ENCODE data around the gene ARIH1. TPM values are rescaled to one million over a fixed set of nuclear protein-coding genes. Genes with fewer than 3 reads are reported as not detected.

ARIH1 gene
- polyA plus RNA-seq, 3 donors, result 13.0 to 31.7 (median 25.0) TPM

DNA sequence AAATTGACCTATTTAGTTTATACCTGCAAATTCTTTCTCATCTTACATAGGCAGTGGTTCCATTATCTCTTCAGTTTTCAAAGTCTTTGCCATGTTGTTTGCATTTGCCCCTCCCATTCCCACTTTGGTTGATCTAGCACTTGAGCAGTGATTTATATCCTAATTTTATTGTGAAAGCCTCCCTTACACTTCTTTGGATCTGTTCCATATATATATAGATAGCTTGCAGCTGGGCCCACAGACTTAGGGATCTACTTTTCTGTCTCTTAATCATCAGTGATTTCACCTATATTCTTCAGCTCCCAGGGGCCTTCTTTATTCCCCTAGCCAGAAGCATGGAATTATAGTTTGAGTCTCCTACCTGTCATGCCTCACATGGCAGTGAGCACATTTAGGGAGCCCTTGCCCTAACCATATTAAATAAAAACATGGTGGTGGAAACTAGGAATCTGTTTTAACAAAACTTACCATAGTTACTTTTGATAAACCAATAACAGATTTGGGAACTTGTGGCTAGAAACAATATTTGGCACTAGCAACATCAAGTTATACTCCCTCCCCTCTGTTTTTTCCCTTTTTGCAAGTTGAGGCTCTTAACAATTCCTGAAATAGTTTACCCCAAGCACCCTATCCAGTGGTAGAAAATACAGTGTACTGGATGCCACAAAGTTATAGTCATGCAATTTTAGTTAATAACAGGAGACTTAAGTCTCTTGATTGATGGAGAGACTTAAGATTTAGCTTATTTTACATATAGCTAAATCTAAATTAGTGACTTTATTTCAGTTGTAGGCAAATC is 41.7 kb downstream of the ARIH1 start:
- H3K27ac ChIP-seq (ENCODE audit: low read depth, low read length), result no peak overlapping the region

DNA sequence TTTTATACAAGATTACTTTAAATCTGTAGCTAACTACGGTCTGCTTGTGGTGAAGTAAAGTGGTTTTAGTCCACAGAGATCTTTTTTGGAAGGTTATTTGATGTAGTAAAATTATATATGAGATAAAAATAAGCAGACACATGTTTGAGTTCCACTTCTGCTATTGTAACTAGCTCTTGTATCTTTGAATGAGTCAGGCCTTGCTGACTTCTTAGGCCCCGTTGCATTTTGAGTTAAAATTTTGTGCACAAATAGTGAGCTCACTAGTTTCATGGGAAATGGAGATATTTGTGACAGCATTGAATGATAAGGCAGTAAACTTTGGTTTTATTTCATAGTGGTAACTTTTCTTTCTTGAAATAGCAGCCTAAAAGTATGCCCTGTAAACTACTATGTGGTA is 42.6 kb downstream of the ARIH1 start:
- WGBS, 3 donors, result 59 to 76% (median 76%) methylated on average over 2 of the region's 2 CpGs
- no peak overlapping the region for H3K27ac ChIP-seq (ENCODE audit: low read depth, low read length)

DNA sequence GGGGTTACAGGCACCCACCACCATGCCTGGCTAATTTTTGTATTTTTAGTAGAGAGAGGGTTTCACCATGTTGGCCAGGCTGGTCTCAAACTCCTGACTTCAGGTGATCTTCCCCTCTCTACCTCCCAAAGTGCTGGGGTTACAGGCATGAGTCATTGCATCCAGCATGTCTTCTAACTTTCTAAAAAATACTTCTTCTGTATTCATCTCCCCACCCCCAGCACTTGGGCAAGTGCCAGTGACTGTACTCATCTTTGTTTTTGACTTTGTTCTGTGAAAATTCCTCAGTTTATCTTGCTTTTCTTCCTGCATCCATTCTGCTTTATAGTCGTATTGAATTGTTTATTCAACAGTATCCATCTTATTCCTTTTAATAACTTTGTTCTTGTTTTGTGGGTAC is 47.6 kb downstream of the ARIH1 start:
- 82 to 86% (median 86%) methylated on average over 1 of the region's 1 CpG for WGBS, 3 donors

DNA sequence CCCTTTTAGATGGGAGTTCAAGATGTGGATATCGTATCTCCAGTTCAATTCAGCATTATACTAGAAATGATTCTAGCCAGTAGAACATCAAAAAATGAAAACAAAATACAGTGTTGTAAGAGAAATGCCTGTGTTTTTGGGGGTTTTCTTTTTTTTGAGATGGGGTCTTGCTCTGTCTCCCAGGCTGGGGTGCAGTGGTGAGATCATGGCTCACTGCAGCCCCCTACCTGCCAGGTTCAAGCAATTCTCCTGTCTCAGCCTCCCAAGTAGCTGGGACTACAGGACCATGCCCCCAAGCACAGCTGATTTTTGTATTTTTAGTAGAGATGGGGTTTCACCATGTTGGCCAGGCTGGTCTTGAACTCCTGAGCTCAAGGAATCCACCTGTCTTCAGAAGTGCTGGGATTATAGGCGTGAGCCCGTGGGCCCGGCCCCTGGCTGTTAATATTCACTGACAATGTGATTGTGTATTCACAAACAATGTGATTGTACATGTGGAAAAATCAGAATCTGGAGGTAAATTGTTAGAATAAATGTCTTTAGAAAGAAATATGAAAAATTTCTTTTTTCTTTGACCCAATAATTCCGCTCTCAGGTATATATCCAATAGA is 59.0 kb downstream of the ARIH1 start:
- 94 to 99% (median 95%) methylated on average over 5 of the region's 5 CpGs for WGBS, 3 donors

More for the DNA sequence above, 47.6 kb downstream of the ARIH1 start:
- H3K27ac ChIP-seq (ENCODE audit: low read depth, low read length), result no peak overlapping the region

DNA sequence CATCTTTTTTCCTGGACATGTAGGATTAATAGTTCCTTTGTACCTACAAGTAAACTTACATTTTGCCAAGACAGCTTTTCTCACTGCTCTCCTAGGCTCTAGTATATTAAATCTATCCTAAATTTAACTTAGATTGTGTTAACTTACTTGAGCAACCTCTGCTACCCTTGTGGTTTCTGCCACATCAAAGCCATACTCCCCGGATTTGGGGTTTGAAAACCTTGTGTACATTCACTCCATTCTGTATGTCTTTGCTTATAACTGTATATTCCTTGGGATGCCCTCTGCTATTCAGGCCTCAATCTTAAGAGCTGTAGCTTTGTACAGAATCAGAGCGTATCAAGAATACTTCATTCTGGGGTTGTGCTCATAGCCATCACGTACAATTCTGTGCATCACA is 60.4 kb downstream of the ARIH1 start:
- no peak overlapping the region for H3K27ac ChIP-seq (ENCODE audit: low read depth, low read length)
- 85 to 92% (median 90%) methylated on average over 3 of the region's 3 CpGs for WGBS, 3 donors

More for the DNA sequence above, 59.0 kb downstream of the ARIH1 start:
- H3K27ac ChIP-seq (ENCODE audit: low read depth, low read length), result no peak overlapping the region

DNA sequence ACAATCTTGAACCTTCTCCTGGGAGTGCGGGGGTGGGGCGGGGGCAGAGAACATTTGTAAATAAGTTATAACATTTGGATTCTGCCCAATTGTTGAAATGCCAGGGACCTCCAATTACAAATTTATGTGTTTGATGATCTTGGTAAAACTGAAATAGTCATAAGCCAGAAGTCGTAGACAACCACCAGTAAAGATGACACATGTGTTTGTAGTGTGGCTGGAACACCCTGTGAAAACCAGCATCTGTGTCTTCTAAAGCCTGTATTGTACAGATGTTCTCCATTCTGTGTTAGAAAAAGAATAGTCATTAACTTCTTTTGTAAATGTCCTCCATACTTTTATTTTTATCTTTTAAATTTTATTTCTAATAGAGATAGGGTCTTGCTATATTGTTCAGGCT is 61.8 kb downstream of the ARIH1 start:
- 70 to 91% (median 84%) methylated on average over 3 of the region's 3 CpGs for WGBS, 3 donors
- H3K27ac ChIP-seq (ENCODE audit: low read depth, low read length), result no peak overlapping the region

DNA sequence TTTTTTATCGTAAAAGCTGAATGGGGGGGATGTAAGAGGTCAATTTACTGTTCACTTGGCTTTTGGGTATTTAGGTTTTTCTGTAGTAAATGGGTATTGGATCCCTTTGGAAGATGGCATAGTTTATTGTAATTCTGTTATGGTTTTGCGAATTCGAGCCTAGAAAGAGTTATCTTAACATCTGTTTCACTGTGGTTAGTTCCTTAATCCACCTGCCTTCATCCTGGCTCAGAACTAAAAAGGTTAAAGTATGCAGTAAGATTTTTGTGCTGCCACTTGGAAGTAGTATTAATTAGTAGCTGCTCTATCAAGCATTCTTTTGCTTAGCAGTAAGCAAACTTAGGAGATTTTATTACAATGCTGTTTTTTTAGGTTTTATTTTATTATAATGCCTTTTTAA is 62.4 kb downstream of the ARIH1 start:
- no peak overlapping the region for H3K27ac ChIP-seq (ENCODE audit: low read depth, low read length)
- 83 to 96% (median 89%) methylated on average over 3 of the region's 3 CpGs for WGBS, 3 donors

DNA sequence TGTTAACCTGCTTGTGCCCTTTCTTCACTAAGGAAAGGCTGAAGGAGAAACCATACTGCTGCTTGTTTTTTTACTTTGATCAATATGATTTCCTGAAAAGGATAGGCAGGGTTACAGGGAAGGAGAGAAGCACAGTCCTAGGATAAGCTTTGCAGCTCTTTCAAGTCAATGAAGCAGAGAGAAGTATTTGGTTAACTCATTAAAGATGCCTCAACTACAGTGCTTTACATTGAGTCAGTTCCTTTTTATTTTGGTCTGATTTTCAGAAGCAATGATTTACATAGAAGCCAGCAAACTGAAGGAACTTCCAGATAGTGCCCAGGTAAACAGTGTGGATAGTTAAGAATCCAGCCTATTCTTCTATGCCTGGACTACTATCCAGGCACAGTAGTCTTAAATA is 64.8 kb downstream of the ARIH1 start:
- H3K27ac ChIP-seq (ENCODE audit: low read depth, low read length), result no peak overlapping the region

DNA sequence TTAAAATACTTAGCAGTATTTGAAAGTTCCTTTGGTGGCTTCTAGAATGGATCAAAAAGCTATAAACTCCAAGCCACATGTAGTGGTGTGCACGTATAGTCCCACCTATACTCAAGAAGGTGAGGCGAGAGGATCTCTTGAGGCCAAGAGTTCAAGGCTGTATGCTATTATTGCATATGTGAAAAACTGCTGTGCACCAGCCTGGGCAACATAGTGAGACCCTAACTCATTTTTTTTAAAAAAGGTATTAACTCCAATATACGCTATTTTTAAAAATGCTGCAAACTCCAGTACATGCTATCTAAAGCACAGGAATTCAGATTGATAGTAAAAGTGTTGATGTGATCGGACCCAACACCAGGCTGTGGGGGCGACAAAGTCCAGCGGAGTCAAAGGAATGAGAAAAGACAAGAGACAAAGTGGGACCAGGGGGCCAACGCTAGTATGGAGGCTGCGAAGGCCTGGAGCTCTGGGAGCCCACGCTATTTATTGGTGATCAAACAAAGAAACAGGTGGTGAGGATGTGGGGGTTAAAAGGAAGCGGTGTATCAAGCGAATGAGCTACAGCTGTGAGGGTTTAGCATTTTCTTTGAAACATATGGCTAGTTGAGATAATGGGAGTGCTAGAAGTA is 66.6 kb downstream of the ARIH1 start:
- H3K27ac ChIP-seq (ENCODE audit: low read depth, low read length), result no peak overlapping the region
- 97 to 99% (median 98%) methylated on average over 11 of the region's 11 CpGs for WGBS, 3 donors

DNA sequence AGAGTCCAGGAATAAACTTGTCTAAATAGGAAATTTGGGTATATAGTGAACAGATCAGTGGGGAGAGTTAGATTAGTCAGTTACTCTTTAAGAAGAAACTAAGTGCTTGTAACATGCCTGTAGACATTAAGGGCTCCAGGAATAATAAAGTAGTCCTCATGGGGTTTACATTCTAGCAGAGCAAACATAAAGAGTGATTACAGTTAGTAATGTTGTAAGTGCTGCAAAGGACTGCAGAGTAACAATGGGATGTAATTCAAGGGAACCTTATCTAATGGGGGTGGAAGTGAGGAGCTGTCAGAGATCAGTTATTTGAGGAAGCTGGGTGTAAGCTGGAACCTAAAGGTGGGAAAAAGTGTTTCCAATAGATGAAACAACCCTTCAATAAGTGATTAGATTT is 67.5 kb downstream of the ARIH1 start:
- H3K27ac ChIP-seq (ENCODE audit: low read depth, low read length), result no peak overlapping the region

DNA sequence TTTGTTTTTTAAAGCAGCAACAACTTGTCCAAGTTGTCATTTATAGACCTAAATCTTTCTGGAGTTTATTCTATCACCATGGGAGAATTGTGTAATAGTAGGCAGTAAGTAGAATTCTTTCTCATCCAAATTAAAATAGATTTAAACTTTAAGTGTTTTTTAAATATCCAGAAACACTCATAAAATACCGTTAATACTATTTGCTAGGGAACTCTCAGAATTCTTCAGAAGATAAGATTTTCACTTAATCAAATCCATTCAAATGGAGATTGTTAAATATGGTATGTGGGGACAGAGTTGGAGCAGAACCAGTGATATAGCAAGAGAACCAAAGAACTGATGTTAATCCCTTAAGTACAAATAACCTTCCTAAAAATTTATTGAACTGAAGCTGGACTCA is 71.0 kb downstream of the ARIH1 start:
- WGBS, 3 donors, result 57 to 82% (median 73%) methylated on average over 1 of the region's 1 CpG
- H3K27ac ChIP-seq (ENCODE audit: low read depth, low read length), result no peak overlapping the region

DNA sequence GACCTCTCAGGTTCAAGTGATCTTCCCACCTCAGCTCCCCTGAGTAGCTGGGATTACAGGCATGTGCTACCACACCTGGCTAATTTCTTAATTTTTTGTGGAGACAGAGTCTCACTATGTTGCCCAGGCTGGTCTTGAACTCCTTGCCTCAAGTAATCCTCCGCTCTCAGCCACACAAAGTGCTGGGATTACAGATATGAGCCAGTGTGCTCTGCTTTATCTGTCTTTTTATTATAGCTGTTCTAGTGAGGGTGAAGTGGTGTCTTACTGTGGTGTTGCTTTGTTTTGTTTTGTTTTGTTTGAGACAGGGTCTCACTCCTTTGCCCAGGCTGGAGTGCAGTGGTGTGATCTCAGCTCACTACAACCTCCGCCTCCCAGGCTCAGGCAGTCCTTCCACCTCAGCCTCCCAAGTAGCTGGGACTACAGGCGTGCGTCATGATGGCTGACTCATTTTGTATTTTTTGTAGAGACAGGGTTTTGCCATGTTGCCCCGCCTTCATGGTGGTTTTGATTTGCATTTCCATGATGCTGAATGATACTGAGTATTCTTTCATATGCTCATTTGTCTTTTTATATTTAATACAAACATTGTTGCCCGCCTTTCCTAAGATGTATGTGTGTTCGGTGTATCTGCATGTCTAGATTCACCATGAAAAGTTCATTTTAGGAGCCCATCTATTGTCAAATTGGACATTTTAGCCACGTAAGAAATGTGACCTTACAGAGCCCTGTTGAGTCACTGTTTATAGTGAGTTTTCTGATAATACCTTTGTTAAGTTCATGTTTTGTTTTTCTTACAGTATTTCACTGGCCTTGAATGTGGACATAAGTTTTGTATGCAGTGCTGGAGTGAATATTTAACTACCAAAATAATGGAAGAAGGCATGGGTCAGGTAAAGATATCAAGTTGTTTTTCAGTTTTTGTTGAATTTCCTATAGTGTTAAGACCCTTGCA is 80.6 kb downstream of the ARIH1 start:
- no peak overlapping the region for H3K27ac ChIP-seq (ENCODE audit: low read depth, low read length)
- WGBS, 3 donors, result 87 to 95% (median 92%) methylated on average over 8 of the region's 8 CpGs

DNA sequence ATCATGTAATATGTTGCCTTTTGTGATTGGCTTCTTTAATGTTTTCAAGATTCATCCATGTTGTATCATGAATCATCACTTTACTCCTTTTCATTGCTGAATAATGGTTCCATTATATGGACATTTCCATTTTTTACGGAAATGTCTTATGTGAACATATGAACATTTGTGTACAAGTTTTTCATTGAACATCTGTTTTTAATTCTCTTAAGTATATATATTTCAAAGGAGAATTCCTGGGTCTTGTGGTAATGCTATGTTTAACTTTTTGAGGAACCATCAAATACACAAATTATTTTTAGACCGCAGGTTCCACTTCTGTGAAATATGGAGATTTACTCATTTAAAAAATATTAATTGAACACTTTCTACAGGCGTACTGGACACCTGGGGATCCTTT is 85.7 kb downstream of the ARIH1 start:
- no peak overlapping the region for H3K27ac ChIP-seq (ENCODE audit: low read depth, low read length)
- WGBS, 3 donors, result 86 to 94% (median 89%) methylated on average over 3 of the region's 3 CpGs

DNA sequence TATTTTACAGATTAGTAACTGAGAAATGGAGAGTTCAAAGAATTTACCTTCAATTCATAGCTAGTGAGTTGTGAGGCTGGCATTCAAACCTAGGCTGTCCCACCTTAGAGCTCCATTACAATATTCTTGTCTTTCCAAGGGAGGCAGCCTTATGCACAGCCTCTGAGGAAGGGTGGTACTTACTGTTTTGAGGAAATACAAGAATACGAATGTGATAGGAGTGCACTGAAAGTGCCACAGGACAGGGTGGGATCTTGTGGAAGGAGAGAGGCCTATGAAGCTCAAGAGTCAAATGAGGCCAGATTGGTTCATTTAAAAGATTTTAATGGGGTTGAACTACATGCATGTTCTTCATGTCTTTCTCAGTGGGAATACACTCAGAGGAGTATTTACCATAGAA is 86.3 kb downstream of the ARIH1 start:
- WGBS, 3 donors, result 67 to 96% (median 88%) methylated on average over 1 of the region's 1 CpG
- H3K27ac ChIP-seq (ENCODE audit: low read depth, low read length), result no peak overlapping the region

DNA sequence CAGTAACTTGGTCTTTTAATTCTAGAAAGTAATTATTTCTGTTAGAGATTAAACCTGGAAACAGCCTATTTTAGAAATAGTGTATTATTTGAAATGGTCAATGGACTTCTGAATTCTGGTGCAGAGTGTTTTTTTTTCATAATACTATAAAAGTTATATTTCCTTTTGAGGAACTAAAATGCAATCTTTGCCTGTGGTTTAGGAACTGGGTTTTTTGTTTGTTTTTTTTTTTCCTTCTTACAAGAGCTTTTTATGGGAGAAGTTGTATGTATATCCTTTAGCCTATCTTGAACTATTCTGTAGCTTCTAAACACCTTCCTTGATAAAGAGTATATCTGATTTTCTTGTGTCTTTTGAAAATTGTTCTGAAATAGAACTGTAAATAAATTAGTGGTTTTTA is 88.3 kb downstream of the ARIH1 start:
- H3K27ac ChIP-seq (ENCODE audit: low read depth, low read length), result no peak overlapping the region

DNA sequence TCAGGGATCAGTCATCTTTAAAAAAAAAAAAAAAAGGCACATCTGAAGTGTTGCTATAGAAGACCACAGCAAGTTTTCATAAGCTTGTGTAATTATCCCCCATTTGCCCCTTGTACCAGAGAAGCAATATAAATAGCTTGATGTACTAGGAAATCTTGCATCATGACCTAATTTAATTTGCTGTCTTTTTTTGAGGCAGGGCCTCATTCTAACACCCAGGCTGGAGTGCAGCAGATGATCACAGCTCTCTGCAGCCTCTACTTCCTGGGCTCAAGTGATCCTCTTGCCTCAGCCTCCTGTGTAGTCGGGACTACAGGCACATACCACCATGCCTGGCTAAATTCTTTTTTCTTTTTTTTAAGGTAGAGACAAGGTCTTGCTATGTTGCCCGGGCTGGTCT is 88.7 kb downstream of the ARIH1 start:
- WGBS, 3 donors, result 96 to 98% (median 97%) methylated on average over 2 of the region's 2 CpGs
- H3K27ac ChIP-seq (ENCODE audit: low read depth, low read length), result no peak overlapping the region

DNA sequence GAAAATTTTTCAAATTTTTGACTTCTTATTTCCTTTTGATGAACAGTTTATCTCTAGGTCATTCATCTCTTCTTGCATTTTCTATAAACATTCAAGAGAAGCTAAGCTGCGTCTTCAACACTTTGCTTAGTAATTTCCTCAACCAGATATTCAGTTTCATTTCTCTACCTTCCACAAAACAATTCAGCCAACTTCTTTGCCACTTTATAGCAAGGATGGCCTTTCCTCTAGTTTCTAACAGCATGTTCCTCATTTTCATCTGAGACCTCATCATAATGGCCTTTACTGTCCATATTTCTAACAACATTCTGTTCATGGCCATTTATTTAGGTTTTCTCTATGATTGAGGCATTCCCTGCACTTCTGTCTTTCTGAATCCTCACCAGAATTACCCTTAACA is 90.0 kb downstream of the ARIH1 start:
- H3K27ac ChIP-seq (ENCODE audit: low read depth, low read length), result no peak overlapping the region
- WGBS, 3 donors, result 72 to 85% (median 85%) methylated on average over 1 of the region's 1 CpG

DNA sequence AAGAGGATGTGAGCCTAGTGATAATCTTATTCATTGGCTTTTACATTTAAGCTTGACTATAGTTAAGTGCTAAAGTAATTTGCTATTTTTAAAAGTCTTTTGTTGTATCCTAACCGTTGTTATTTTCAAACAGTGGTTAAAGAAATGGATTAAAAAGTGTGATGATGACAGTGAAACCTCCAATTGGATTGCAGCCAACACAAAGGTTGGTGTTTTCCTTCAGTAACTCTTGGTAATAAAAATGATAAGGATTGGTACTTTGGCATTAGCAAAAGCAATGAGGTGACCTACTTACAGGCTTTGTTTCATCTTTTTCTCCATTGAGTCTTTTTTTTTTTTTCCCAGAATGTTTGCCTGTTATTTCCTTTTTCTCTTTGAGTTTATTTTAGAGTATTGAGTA is 92.8 kb downstream of the ARIH1 start:
- WGBS, 3 donors, result 56 to 80% (median 67%) methylated on average over 1 of the region's 1 CpG
- no peak overlapping the region for H3K27ac ChIP-seq (ENCODE audit: low read depth, low read length)

DNA sequence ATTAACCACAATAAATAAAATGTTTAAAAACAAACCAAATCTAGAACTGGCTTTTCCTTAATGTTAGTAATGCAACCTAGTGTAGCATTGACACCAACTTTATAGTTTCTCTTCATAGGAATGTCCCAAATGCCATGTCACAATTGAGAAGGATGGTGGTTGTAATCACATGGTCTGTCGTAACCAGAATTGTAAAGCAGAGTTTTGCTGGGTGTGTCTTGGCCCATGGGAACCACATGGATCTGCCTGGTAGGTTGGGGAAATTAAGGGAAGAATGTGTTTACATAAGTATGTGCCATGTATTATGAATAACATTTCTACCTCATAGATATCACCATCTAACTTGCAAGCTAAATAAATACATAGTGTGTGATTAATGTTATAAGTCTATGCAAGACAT is 95.9 kb downstream of the ARIH1 start:
- 81 to 93% (median 91%) methylated on average over 1 of the region's 1 CpG for WGBS, 3 donors
- no peak overlapping the region for H3K27ac ChIP-seq (ENCODE audit: low read depth, low read length)

Data from adipose tissue (tissue), 3 donors.